DMS 273 treated with DMSO at 0.1 percent for 48 hours (cell line): ENCODE measurements around the gene CFAP100.

Experiments used
- DNase-seq: peaks from one replicate; lab custom pipeline; 2025; lab: John Stamatoyannopoulos, UW

CFAP100 gene

DNA sequence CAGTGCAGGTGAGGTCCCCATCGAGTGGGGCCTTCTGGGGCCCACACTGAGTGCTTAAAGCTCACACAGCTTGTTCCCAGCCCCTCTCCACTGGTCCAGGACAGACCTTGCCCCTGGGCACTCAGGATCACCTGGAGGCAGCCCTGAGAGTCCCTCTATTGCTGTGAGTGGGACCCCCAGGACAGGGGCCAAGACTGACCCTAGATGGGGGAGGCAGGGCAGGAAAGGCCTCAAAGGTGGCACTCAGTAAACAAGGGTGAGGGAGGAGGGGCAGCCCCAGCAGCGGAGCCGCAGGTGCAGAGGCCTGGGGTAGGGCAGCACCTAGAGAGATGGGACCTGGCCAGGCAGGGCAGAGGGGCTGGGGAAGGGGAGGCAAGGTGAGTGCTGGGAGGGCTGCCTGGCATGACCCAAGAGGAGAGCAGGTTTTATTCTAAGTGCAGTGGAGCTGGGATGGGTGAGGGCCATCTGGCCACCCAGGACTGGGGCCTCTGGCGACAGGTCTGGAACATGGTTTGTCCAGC lies 27.9 kb downstream of the CFAP100 start:
- DNase-seq, result no peak

GRCh38 chr3:126423191-126424038 lies 28.7 kb downstream of the CFAP100 start:
- peak; percentile 21 for DNase-seq

DNA sequence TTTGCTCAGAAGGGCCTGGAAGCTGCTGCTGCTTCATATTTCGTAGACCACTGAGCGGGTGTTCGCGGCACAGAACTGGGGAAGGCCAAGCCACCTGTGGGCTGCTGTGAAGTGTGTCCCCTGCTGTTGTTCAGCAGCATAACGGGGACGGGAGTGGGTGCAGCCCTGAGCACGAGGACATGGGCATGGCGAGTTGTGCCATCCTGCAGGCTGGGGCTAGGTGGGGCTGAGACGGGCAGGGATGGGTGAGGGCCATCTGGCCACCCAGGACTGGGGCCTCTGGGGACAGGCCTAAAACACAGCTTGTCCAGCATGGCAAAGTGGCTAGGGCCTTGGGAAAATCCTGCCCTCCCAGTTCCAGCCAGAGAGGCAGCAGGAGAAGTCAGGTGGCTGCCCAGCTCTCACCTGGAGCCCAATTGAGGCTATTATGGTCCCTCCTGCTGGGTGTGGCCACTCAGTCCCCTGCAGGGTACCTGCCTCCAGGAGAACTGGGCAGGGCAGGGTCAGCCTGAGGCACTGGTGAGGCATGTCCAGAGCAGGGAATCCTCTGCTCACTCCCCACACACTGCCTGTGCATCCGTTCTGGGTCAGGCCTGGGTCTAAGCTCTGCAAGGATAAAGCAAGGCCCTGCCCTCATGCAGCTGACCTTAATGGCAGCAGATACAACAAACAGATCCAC lies 29.5 kb downstream of the CFAP100 start:
- no peak for DNase-seq

GRCh38 chr3:126424751-126425150 lies 30.0 kb downstream of the CFAP100 start:
- DNase-seq, result no peak

GRCh38 chr3:126431103-126431534 lies 36.4 kb downstream of the CFAP100 start:
- DNase-seq, result no peak

DNA sequence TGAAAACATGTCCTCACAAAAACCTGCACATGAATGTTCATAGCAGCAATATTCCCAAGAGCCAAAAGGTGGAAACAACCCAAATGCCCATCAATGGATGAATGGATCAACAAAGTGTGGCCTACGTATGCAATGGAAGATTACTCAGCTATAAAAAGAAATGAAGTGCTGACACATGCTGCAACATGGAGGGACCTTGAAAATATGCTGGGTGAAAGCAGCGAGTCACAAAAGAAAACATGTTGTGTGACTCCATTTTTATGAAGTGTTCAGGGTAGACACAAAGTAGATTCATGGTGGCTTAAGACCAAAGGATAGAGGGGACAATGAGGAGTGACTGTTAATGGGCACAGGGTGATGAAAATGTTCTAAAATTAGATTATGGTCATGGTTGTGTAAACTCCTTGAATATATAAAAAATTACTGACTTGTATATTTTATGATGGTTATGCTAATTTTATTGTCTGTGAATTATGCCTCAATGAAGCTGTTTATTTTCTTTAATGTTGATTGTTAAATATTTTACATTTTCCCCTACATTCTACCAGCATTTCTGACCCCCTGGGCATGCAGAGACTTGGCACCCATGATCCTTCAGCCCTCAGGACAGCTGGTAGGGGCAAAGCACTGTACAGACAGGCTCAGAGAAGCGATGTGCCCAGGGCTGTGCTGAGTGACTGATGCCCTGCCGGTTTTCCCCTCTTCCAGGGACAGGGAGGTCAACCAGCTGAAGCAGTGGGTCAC lies 37.8 kb downstream of the CFAP100 start:
- DNase-seq, result no peak

DNA sequence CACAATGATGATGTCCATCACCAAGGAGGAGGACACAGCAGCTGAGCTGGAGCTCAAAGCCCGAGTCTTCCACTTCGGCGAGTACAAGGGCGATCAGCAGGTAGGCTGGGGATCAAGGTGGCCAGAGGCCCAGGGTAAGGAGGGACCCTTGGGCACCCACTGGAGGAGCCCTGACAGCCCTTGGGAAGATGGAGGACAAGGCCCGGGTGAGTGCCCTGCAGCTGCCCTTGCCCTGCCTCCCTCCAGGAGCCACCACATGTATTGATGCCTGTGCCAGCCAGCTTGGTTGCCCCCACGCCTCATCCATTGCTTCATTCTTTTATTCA lies 38.4 kb downstream of the CFAP100 start:
- DNase-seq, result no peak

DNA sequence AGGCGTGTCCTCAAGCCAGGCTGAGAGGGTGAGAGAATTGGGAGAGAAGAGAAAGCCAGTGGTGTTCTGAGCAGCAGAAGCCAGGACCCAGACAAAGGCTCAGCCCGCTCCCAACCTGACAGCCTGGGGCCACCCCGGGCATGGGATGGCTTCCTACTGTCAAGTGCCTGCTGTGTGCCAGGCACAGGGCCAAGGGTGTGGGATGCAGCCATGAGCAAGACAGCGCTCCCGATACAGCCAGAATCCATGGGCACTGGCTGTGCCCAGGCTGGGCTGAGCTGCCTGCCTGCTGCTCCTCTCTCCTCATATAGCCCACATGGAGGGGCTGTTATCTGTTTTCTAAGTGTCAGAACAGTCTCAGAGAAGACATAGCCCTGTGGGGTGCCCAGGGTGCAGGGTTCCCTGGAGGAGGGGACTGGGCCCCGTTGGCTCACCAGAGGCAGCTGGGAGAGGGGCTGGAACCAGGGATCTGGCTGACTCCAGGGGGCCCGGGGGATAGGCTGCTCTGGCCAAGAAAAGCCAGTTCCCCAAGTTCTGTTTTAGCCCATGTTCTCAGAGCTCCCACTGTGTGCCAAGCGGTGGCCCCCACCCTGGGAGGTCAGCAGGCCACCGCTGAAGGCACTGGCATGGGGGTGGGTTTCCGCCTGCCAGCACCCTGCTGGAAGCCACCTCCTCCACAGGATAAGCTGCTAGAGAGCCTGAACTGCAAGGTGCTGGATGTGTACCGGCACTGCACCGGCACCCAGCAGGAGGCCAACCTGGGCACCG lies 39.0 kb downstream of the CFAP100 start:
- no peak for DNase-seq

DNA sequence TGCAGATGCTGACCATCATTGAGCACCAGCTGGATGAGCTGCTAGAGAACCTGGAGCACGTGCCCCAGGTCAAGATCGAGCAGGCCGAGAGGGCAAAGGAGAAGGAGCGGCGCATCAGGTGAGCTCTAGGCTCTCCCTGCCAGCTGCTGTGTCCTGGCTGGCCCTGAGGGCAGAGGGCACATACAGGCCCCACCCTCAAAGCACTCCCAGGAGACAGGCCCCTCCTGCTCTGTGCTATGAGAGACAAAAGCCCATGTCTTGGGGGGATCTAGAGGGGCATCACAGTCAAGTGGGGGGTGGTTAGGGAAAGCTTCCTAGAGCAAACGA lies 39.5 kb downstream of the CFAP100 start:
- no peak for DNase-seq

DNA sequence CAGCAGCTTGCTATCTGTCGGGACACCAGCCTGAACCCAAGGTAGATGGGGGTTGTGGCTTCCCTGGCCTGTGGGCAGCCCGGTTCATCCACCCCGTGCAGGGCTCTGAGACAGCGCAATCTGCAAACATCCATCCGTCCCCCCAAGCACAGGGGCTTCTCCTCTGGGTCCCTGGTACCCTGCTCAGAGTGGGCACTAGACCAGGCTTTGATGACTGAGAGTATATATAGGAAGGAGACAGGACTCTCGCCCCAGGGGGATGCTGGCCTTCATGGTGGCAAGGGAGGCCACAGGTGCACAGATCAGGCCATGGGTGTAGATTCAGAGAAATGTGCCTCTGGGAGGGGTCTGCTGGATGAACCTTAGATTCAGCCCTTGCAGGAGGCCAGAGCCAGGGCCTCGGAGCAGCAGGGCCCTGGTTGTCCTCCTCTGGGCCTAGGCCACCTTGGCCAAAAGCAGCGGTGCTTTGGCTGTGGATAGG lies 40.3 kb downstream of the CFAP100 start:
- no peak for DNase-seq

DNA sequence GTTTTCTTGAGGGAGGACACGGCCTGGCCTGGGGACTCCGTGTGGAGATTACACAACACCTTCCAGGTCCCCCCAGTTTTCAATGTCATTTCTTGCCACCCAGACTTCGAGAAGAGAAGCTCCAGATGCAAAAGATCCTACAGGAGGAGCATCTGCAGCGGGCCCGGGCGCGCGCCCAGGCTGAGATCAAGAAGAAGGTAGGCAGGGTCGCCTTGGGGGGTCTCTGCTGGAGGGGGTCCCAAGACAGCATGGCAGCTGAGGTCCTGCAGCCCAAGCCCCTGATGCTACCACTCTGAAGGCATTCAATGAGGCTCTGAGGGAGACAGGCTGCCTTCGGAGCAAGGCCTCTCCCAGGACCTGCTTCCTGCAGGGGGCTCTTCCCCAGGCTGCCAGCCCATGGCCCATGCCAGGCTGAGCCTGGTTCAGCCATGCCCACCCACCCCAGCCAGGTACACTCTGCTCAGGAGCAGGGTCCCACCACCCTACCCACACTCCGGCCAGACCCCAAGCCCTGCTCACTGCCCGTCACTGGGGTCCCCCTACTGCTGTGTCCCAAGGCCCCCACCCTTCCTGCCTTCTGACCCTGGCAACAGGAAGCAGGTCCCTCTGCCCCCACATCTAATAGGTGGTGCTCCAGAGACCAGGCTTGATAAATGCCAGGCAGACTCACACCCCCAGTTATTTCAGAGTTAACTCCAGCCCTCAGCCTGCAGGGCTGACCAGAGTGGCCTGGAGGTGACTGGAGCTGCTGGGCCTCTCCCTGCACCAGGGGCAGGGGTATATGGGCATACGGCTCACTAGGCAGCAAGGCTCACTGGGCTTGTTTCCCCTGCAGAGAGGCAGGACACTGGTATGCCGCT lies 41.0 kb downstream of the CFAP100 start:
- DNase-seq, result no peak

DNA sequence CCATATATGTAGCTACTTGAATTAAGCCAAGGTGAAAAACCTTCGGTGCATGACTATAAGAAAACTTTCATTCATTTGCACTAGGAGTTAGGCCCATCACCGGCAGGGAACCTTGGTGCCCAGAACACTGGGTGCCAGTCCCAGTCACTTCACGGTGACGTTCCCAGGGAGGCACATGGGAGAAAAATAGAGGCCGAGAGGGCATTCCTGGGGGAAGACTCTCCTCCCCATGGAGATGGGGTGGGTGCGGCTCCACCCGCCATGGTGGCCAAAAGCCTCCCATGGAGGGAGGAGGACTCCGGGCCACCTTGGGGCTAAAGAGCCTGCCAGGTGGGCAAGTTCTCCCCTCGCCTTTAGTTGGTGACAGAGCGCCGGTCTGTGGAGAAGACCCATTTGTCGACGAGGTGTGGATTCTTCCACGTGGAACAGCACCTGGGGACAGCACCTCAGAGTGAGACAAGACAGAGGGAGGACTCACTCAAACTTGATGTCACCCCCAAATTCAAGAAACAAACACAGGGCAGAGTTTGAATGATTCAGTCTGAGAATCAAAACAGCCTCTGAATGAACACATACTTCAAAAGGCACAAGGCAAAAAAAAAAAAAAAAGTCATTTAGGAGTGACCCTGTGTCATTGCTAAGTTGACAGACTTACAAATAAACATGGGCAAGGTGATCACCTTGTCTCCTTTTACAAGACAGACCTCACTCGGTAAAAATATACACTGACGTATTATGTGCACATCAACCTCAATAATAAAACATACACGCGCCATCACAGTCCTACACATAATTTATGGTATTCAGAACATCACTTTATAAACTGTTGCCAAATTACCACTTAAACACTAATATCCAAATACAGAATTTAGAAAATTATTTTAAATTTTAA lies 42.4 kb downstream of the CFAP100 start:
- no peak for DNase-seq

DNA sequence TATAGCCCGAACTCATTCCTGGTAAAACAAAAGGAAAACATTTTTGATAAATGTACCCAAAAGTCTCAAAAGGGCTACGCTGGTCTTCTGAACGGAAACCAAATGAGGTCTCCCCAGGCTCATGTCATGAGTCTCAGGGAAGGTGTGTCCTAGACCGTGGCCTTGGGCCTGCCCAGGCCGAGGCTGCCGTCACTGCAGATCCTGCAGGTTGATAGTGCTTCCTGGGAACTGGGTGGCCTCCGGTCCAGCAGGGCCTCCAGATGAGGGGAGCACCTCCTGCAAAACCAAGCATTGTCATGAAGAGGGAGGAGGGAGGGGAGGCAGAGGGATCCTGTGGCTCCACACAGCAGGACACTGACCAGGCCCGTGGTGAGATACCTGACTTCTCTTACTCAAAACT lies 43.5 kb downstream of the CFAP100 start:
- DNase-seq, result no peak

DNA sequence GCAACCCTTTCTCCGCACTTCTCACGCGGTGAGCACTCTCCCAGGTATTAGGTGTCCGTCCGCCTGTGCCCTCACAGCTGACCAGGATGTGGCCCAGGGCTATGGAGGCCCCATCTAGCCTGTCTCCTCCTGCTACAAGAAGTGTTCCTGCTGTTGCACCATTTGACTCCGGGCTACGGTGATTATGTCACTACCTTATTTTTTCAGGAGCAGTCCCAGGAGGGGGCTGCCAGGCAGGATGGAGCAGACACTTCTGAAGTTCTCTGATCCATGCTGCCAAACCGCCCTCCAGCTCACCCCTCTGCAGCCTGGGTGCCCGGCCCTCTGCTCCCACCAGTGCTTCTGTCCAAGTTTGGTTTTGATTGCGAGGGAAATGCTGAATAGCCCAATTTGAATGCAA lies 44.0 kb downstream of the CFAP100 start:
- no peak for DNase-seq

GRCh38 chr3:126439346-126439967 lies 44.7 kb downstream of the CFAP100 start:
- no peak for DNase-seq

- DNase-seq, result no peak
Observed at GRCh38 chr3:126439968-126440708, 45.4 kb downstream of the CFAP100 start.

GRCh38 chr3:126440709-126440995 lies 45.9 kb downstream of the CFAP100 start:
- no peak for DNase-seq

GRCh38 chr3:126441256-126441880 lies 46.7 kb downstream of the CFAP100 start:
- DNase-seq, result no peak
